HG02943 (cell line): ENCODE measurements around the gene MPL.
A peak's percentile ranks its signal among the peaks of the same experiment; 100 is the strongest.

Source experiments
- ATAC-seq: cut with Tn5 transposase; IDR thresholded peaks from one replicate; pipeline ENCODE4 v1.9.1; 2021; ENCODE audit warnings: mild to moderate bottlenecking, low read depth, moderate library complexity; ENCODE audit not compliant: unreplicated experiment

MPL gene

GRCh38 chr1:43351421-43352350, 14.1 kb downstream of the MPL start:
- ATAC-seq = no peak

- no peak for ATAC-seq
These were observed 14.7 kb downstream of the MPL start for GRCh38 chr1:43352351-43352705.

- ATAC-seq = no peak
These were observed 15.3 kb downstream of the MPL start for GRCh38 chr1:43352881-43353280.

GRCh38 chr1:43354471-43354870, 16.9 kb downstream of the MPL start:
- ATAC-seq = no peak

- ATAC-seq = no peak
These were observed 17.3 kb downstream of the MPL start for GRCh38 chr1:43354936-43355335.

- no peak for ATAC-seq
These were observed 19.6 kb downstream of the MPL start for GRCh38 chr1:43357251-43357650.

- peak; percentile 22 for ATAC-seq
These were observed 20.6 kb downstream of the MPL start for GRCh38 chr1:43358121-43358745.

- peak; percentile 92 for ATAC-seq
These were observed 21.4 kb downstream of the MPL start, which contains the start of gene CDC20 for GRCh38 chr1:43358746-43359693. CDC20 (plus strand) TSS chr1:43358981; CDS start chr1:43359216, 235 bp downstream.

GRCh38 chr1:43359696-43360095, 22.1 kb downstream of the MPL start:
- no peak for ATAC-seq

GRCh38 chr1:43360616-43361015, 23.0 kb downstream of the MPL start:
- no peak for ATAC-seq

GRCh38 chr1:43363283-43363934, 25.8 kb downstream of the MPL start:
- ATAC-seq = no peak

GRCh38 chr1:43363935-43364525, 26.4 kb downstream of the MPL start:
- no peak for ATAC-seq

- no peak for ATAC-seq
These were observed 28.1 kb downstream of the MPL start for GRCh38 chr1:43365678-43366077.

GRCh38 chr1:43366179-43366578, 28.6 kb downstream of the MPL start:
- no peak for ATAC-seq

GRCh38 chr1:43366601-43367025, 29.0 kb downstream of the MPL start:
- ATAC-seq = no peak

GRCh38 chr1:43367026-43367903, 29.6 kb downstream of the MPL start:
- peak; percentile 45 for ATAC-seq

GRCh38 chr1:43367904-43368645, 30.5 kb downstream of the MPL start, which contains the start of gene ELOVL1:
ELOVL1 (minus strand) TSS chr1:43368011; CDS start chr1:43365609, 2,402 bp downstream.
- peak; percentile 66 for ATAC-seq

- ATAC-seq = no peak
These were observed 31.0 kb downstream of the MPL start for GRCh38 chr1:43368646-43369020.
